Forelimb muscle (tissue), 1 donor: ENCODE measurements around the gene SMCP. TPM values are rescaled to one million over a fixed set of nuclear protein-coding genes. Genes with fewer than 3 reads are reported as not detected.

Source experiments
- polyA plus RNA-seq: library from polyadenylated mRNA; unstranded; fragments of 120-200 nt; gene quantifications from one replicate; pipeline ENCODE4 v1.2.1, GENCODE V29; 2013; ENCODE audit not compliant: insufficient read length

The SMCP gene
- polyA plus RNA-seq, 1 donor = not detected

Other genes starting within 250 kb of the SMCP start
- not detected for gene LCE2D, start 214.9 kb upstream of the SMCP start, polyA plus RNA-seq
- gene LCE2C, start 203.0 kb upstream of the SMCP start, polyA plus RNA-seq = not detected
- not detected for gene LCE2B, start 192.2 kb upstream of the SMCP start, polyA plus RNA-seq
- not detected for gene LCE2A, start 180.0 kb upstream of the SMCP start, polyA plus RNA-seq
- gene LCE4A, start 170.2 kb upstream of the SMCP start, polyA plus RNA-seq = not detected
- not detected for gene KPRP, start 120.3 kb upstream of the SMCP start, polyA plus RNA-seq
- gene LCE1F, start 103.2 kb upstream of the SMCP start, polyA plus RNA-seq = not detected
- not detected for gene LCE1E, start 92.1 kb upstream of the SMCP start, polyA plus RNA-seq
- gene LCE1D, start 81.6 kb upstream of the SMCP start, polyA plus RNA-seq = not detected
- not detected for gene LCE1C, start 71.7 kb upstream of the SMCP start, polyA plus RNA-seq
- not detected for gene LCE1B, start 66.4 kb upstream of the SMCP start, polyA plus RNA-seq
- gene LCE1A, start 50.8 kb upstream of the SMCP start, polyA plus RNA-seq = not detected
- gene LCE6A, start 35.5 kb upstream of the SMCP start, polyA plus RNA-seq = not detected
- not detected for gene LCE7A, start 18.3 kb upstream of the SMCP start, polyA plus RNA-seq
- not detected for gene IVL, start 30.2 kb downstream of the SMCP start, polyA plus RNA-seq
- gene SPRR5, start 68.9 kb downstream of the SMCP start, polyA plus RNA-seq = not detected
- gene SPRR4, start 92.3 kb downstream of the SMCP start, polyA plus RNA-seq = not detected
- not detected for gene SPRR1A, start 105.8 kb downstream of the SMCP start, polyA plus RNA-seq
- gene SPRR3, start 123.4 kb downstream of the SMCP start, polyA plus RNA-seq = not detected
- gene SPRR1B, start 152.9 kb downstream of the SMCP start, polyA plus RNA-seq = not detected
- not detected for gene SPRR2D, start 162.8 kb downstream of the SMCP start, polyA plus RNA-seq
- gene SPRR2A, start 179.2 kb downstream of the SMCP start, polyA plus RNA-seq = not detected
- not detected for gene SPRR2B, start 193.3 kb downstream of the SMCP start, polyA plus RNA-seq
- not detected for gene SPRR2E, start 216.2 kb downstream of the SMCP start, polyA plus RNA-seq
- not detected for gene SPRR2F, start 235.2 kb downstream of the SMCP start, polyA plus RNA-seq